Measurements from ENCODE around the gene IER5L. TPM values are rescaled to one million over a fixed set of nuclear protein-coding genes. Genes with fewer than 3 reads are reported as not detected.

IER5L gene
- total and polyA plus RNA-seq, 2 donors (not counting 3 experiments of a cell fraction or from before 2014, with no cell fraction given), result 5.3 to 12.3 TPM

DNA sequence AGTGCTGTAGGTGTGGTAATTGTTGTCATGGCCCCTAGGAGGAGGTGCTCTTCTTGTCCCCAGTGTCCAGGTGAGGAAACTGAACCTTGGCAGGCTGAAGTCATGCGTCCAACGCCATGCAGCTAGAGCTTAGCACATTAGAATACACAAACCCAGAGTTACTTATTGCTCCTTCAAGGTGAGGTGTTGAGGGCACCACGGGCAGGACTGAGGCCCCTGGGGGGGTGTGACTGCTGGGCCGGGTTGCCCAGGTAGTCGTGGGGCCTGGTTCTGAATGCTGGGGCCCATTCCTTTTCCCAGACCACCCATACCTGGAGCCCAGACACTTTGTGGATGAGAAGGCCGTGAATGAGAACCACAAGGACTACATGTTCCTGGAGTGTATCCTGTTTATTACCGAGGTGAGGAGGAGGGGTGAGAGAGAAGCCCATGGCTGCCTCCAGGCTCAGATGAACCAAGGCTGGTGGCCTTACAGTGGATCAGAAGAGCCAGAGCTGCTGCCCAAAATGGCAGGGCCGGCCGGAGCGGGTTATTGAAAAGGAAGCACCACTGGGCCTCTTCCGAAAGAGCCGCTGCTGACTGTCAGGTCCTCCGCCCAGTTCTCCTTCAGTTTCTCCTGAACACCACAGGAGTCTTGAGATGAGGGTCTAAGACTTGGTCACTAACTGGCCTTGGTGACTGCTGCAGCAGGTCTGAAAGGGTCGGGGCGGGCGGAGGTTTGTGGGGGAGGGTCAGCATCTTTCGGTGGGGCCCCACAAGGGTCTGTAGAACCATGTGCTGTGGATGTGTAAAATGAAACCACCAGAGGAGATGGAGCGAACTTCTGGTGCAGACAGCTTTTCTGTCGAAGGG lies 40.5 kb downstream of the IER5L start:
- H3K9me3 ChIP-seq (replicated peaks; ENCODE audit: control insufficient read depth, insufficient read depth, low read length), result no peaks in the 10 kb centered on the region
- no TSS peak for BruUV-seq (replicated peaks)
- FAIRE-seq (no peak), DNase-seq (ENCODE audit: low read depth, low spot score) (no peak)
- H4K20me1 ChIP-seq (replicated peaks; ENCODE audit: control insufficient read depth, extremely low read depth, insufficient read depth, low read length), result no peaks in the 10 kb centered on the region
- H2AFZ ChIP-seq (ENCODE audit: low read depth, low read length), result no peak overlapping the region
- no peak overlapping the region for H3K9ac ChIP-seq (replicated peaks; ENCODE audit: extremely low read depth, insufficient read depth, low read length)
- no peak overlapping the region for H3K4me3 ChIP-seq (replicated peaks in 1 of 3; ENCODE audit: insufficient read depth in 1 of 3, low read depth in 1 of 3, low read length in 3 of 3)
- TF ChIP-seq, protein P1, sequence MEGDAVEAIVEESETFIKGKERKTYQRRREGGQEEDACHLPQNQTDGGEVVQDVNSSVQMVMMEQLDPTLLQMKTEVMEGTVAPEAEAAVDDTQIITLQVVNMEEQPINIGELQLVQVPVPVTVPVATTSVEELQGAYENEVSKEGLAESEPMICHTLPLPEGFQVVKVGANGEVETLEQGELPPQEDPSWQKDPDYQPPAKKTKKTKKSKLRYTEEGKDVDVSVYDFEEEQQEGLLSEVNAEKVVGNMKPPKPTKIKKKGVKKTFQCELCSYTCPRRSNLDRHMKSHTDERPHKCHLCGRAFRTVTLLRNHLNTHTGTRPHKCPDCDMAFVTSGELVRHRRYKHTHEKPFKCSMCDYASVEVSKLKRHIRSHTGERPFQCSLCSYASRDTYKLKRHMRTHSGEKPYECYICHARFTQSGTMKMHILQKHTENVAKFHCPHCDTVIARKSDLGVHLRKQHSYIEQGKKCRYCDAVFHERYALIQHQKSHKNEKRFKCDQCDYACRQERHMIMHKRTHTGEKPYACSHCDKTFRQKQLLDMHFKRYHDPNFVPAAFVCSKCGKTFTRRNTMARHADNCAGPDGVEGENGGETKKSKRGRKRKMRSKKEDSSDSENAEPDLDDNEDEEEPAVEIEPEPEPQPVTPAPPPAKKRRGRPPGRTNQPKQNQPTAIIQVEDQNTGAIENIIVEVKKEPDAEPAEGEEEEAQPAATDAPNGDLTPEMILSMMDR (IDR thresholded peaks at IDR 0.05; ENCODE audit: extremely low read depth in 1 of 2, insufficient read depth in 1 of 2, low read depth in 1 of 2, low read length in 2 of 2), result no peak
- TF ChIP-seq EZH2 (IDR thresholded peaks at IDR 0.05; ENCODE audit: borderline replicate concordance, low read depth, low read length, severe bottlenecking) (no peak), MYC (IDR thresholded peaks at IDR 0.05; ENCODE audit: low read depth, low read length) (no peak), POLR2A (IDR thresholded peaks at IDR 0.05; ENCODE audit: low read depth, low read length) (no peak), POLR2AphosphoS5 (IDR thresholded peaks at IDR 0.05; ENCODE audit: insufficient read depth, low read depth, low read length) (no peak), JUN (IDR thresholded peaks at IDR 0.05; ENCODE audit: borderline replicate concordance, insufficient read depth, insufficient read length, low read depth) (no peak), GATA2 (IDR thresholded peaks at IDR 0.05; ENCODE audit: insufficient read depth, insufficient read length, low read depth, low read length) (no peak), FOS (IDR thresholded peaks at IDR 0.05; ENCODE audit: borderline replicate concordance, insufficient read depth, low read length) (no peak)
- TF ChIP-seq, protein P2, sequence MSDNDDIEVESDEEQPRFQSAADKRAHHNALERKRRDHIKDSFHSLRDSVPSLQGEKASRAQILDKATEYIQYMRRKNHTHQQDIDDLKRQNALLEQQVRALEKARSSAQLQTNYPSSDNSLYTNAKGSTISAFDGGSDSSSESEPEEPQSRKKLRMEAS (IDR thresholded peaks at IDR 0.05; ENCODE audit: insufficient read depth, insufficient read length), result no peak
- dilution Hi-C loops (cut with MboI; ENCODE audit: extremely low pct_ligation_motif_present, low sequenced_read_pairs), result no loop called here
- peaks cover 4% of the 10 kb centered on the region for H3K79me2 ChIP-seq (ENCODE audit: control insufficient read depth, insufficient read depth, low read length)
- no peak overlapping the region for H3K4me2 ChIP-seq (ENCODE audit: insufficient read depth, low read length)
- H3K4me1 ChIP-seq (ENCODE audit: control insufficient read depth, extremely low read depth, insufficient read depth, low read length), result peaks cover 39% of the 10 kb centered on the region
- no peaks in the 10 kb centered on the region for H3K9me1 ChIP-seq (replicated peaks; ENCODE audit: control insufficient read depth, extremely low read depth, insufficient read depth, low read length)
- intact Hi-C loops (cut with micrococcal nuclease), result loop anchor here (2.0 to 5.0 kb wide), 2 partner anchors 431 to 645 kb away; no protein-coding TSS in a partner anchor
- H3K27ac ChIP-seq (ENCODE audit: insufficient read depth, low read depth, low read length), result no peak overlapping the region
- peaks cover 6 to 13% of the 10 kb centered on the region in 2 experiments for H3K36me3 ChIP-seq (ENCODE audit: control insufficient read depth in 2 of 2, extremely low read depth in 1 of 2, insufficient read depth in 2 of 2, low read length in 2 of 2)
- no peaks in the 10 kb centered on the region for H3K27me3 ChIP-seq (ENCODE audit: control insufficient read depth in 2 of 2, insufficient read depth in 2 of 2, low read length in 2 of 2)
- ChIA-PET POLR2A (no interaction called here), CTCF (interaction anchor here (0.7 to 9.5 kb wide), 9 partner anchors 9 to 487 kb away, joined by 3 to 287 read pairs (median 24); partner anchors contain the start of genes C9orf50, IER5L and NTMT1)

Data from endothelial cell of umbilical vein (primary cell).